B cell (primary cell): ENCODE measurements around the gene ARAP1. TPM values are rescaled to one million over a fixed set of nuclear protein-coding genes. Genes with fewer than 3 reads are reported as not detected.

Source experiments
- ATAC-seq: fragments of 200-7000 bp; cut with Tn5 transposase; one replicate; pipeline ENCODE4 v1.10.0; 2021; ENCODE audit warnings: low read depth, mild to moderate bottlenecking, moderate number of reproducible peaks, moderate library complexity
- CTCF ChIA-PET: fragments of 350-600 bp; sonication (Branson Sonifier 250); formaldehyde crosslinking; loops from one replicate; lab custom pipeline; 2021; ENCODE audit warnings: antibody characterized with exemption, inconsistent platforms; lab: Charles Lee
- POLR2A ChIA-PET: fragments of 350-600 bp; sonication (Branson Sonifier 250); formaldehyde crosslinking; loops from one replicate; lab custom pipeline; 2021; ENCODE audit warnings: antibody characterized with exemption; lab: Charles Lee
- DNase-seq: peaks from one replicate; pipeline ENCODE4 v3.0.0; 2013
- H2AFZ ChIP-seq: 2 replicates; pipeline ENCODE4 v1.6.1; 2012; ENCODE audit warnings: mild to moderate bottlenecking, low read depth, low read length; ENCODE audit not compliant: insufficient read depth, poor library complexity, severe bottlenecking
- H3K27ac ChIP-seq, 2 donors: 1 replicate in 1 of 2; 2 replicates in 1 of 2; pipeline ENCODE4 v1.5.1; 2012 to 2013; ENCODE audit warnings: low read length in 2 of 2, mild to moderate bottlenecking in 2 of 2, moderate library complexity in 1 of 2
- H3K27me3 ChIP-seq, 4 experiments: fragments of 200-600 bp in 1 of 4; sonication (generic) in 1 of 4; replicated peaks in 1 of 4; 1 replicate in 2 of 4; 2 replicates in 2 of 4; pipeline versions ENCODE4 v1.6.1 to v1.7.0; 2013 to 2016; ENCODE audit warnings: low read length in 3 of 4, mild to moderate bottlenecking in 2 of 4, mixed read lengths in 1 of 4, moderate library complexity in 1 of 4; ENCODE audit not compliant: insufficient read depth in 4 of 4, control insufficient read depth in 3 of 4; ENCODE audit errors: control extremely low read depth in 1 of 4
- H3K36me3 ChIP-seq, 2 experiments: replicated peaks in 1 of 2; 1 replicate in 1 of 2; 2 replicates in 1 of 2; pipeline versions ENCODE4 v1.6.1 to v1.7.1; 2013; ENCODE audit warnings: low read length in 1 of 2; ENCODE audit not compliant: insufficient read depth in 2 of 2, control insufficient read depth in 1 of 2; ENCODE audit errors: control extremely low read depth in 1 of 2, extremely low read depth in 1 of 2
- H3K4me1 ChIP-seq, 2 donors: fragments of 200-600 bp in 1 of 2; sonication (generic) in 1 of 2; 1 replicate in 1 of 2; 2 replicates in 1 of 2; pipeline versions ENCODE4 v1.5.1 to v1.6.1; 2013 to 2017; ENCODE audit warnings: low read length in 2 of 2; ENCODE audit not compliant: control insufficient read depth in 2 of 2, insufficient read depth in 2 of 2
- H3K4me2 ChIP-seq: replicated peaks from 2 replicates; pipeline ENCODE3; 2012; ENCODE audit warnings: mild to moderate bottlenecking, low read depth, low read length; ENCODE audit not compliant: poor library complexity, severe bottlenecking
- H3K4me3 ChIP-seq, 5 experiments: fragments of 200-600 bp in 1 of 5; sonication (generic) in 1 of 5; 1 replicate in 3 of 5; 2 replicates in 2 of 5; pipeline versions ENCODE4 v1.5.1 to v1.7.0; 2011 to 2016; ENCODE audit warnings: low read length in 4 of 5, mild to moderate bottlenecking in 4 of 5, low read depth in 2 of 5, control low read depth in 1 of 5, moderate library complexity in 1 of 5; ENCODE audit not compliant: insufficient read depth in 1 of 5; ENCODE audit errors: control extremely low read depth in 1 of 5, extremely low read depth in 1 of 5
- H3K79me2 ChIP-seq: fragments of 200-600 bp; sonication (generic); one replicate; pipeline ENCODE4 v1.6.0; 2016; ENCODE audit warnings: low read length; ENCODE audit not compliant: control insufficient read depth, insufficient read depth
- H3K9ac ChIP-seq: fragments of 200-600 bp; sonication (generic); 2 replicates; pipeline ENCODE4 v1.6.1; 2017; ENCODE audit warnings: mild to moderate bottlenecking, low read length, moderate library complexity
- H3K9me3 ChIP-seq, 3 donors: one replicate each; pipeline versions ENCODE4 v1.6.1 to v1.7.1; 2013; ENCODE audit warnings: low read length in 2 of 3; ENCODE audit not compliant: control insufficient read depth in 2 of 3, insufficient read depth in 1 of 3; ENCODE audit errors: control extremely low read depth in 1 of 3
- H4K20me1 ChIP-seq: 2 replicates; pipeline ENCODE4 v1.6.0; 2012; ENCODE audit warnings: mild to moderate bottlenecking, low read length; ENCODE audit not compliant: insufficient read depth, control insufficient read depth, poor library complexity, severe bottlenecking
- H3K27ac Mint-ChIP-seq: one replicate; pipeline ENCODE4 v1.8.0; 2021; ENCODE audit warnings: mixed read lengths
- H3K27me3 Mint-ChIP-seq: one replicate; pipeline ENCODE4 v1.8.0; 2021; ENCODE audit warnings: mixed read lengths
- H3K4me1 Mint-ChIP-seq: one replicate; pipeline ENCODE4 v1.8.0; 2021; ENCODE audit warnings: mixed read lengths
- H3K4me3 Mint-ChIP-seq: one replicate; pipeline ENCODE4 v1.8.0; 2021; ENCODE audit warnings: mixed read lengths
- H3K9me3 Mint-ChIP-seq: one replicate; pipeline ENCODE4 v1.8.0; 2022; ENCODE audit warnings: mixed read lengths; ENCODE audit not compliant: insufficient read depth
- CTCF ChIP-seq: fragments of 200-600 bp; IDR thresholded peaks from one replicate; pipeline ENCODE4 v1.8.0; 2022; ENCODE audit warnings: antibody characterized with exemption, mild to moderate bottlenecking
- EZH2 ChIP-seq: IDR thresholded peaks from 2 replicates; pipeline ENCODE4 v1.6.1; 2012; ENCODE audit warnings: borderline replicate concordance, low read depth, mild to moderate bottlenecking, moderate library complexity, low read length; ENCODE audit not compliant: insufficient read depth, poor library complexity, severe bottlenecking
- WGBS: methylation state at CpG from one replicate; pipeline ENCODE4 v1.1.5; 2013; ENCODE audit warnings: missing lambda C conversion rate; ENCODE audit not compliant: insufficient coverage; 5-methylcytosine and 5-hydroxymethylcytosine counted together
- intact Hi-C: fragments of 100-400 bp; cut with micrococcal nuclease; formaldehyde crosslinking; loops from one replicate; pipeline ENCODE4 v1.10.0; 2022
- polyA plus RNA-seq: library from polyadenylated mRNA; depleted of rRNA; stranded (reverse); fragments of >200 nt; gene quantifications from 2 replicates; pipeline ENCODE4 v1.2.3, GENCODE V29; 2012
- total RNA-seq, 2 donors: library from RNA; stranded (reverse); fragments of 120-200 nt in 1 of 2; gene quantifications; 1 replicate in 1 of 2; 2 replicates in 1 of 2; pipeline versions ENCODE4 v1.2.3 to v1.2.4, GENCODE V29; 2013 to 2022

ARAP1 gene
- total and polyA plus RNA-seq, 2 donors (not counting 1 experiment from before 2014, with no cell fraction given), result 143 to 242 TPM

GRCh38 chr11:72745925-72746550 lies 6.2 kb downstream of the ARAP1 start:
- peak overlapping the region; percentile 60 to 99 for H3K27ac ChIP-seq
- no peak overlapping the region for H2AFZ ChIP-seq
- TF ChIP-seq EZH2 (no peak), CTCF (no peak)
- Mint-ChIP-seq H3K27me3 (no peaks in the 10 kb centered on the region), H3K4me3 (no peak overlapping the region), H3K27ac (peak overlapping the region; percentile 83), H3K4me1 (peaks cover 85% of the 10 kb centered on the region), H3K9me3 (no peaks in the 10 kb centered on the region)
- H3K4me2 ChIP-seq, result peak overlapping the region; percentile 13
- no peak overlapping the region for H3K4me3 ChIP-seq
- ChIA-PET CTCF (interaction anchor here (0.9 to 15.9 kb wide), 4 partner anchors 8 to 47 kb away, joined by 3 to 142 read pairs (median 8); partner anchors contain the start of gene STARD10), POLR2A (interaction anchor here (0.7 to 0.9 kb wide), 2 partner anchors 9 to 35 kb away, joined by 3 to 7 read pairs; no protein-coding TSS in a partner anchor)
- ATAC-seq (no peak), DNase-seq (no peak)
- peaks cover 95% of the 10 kb centered on the region for H3K79me2 ChIP-seq
- H3K9me3 ChIP-seq, result no peaks in the 10 kb centered on the region
- H4K20me1 ChIP-seq, result peaks cover 54% of the 10 kb centered on the region
- intact Hi-C loops, result loop anchor here (2.0 kb wide), 1 partner anchor 407 kb away; no protein-coding TSS in a partner anchor
- no peaks in the 10 kb centered on the region for H3K27me3 ChIP-seq
- H3K36me3 ChIP-seq, result peaks cover 0 to 18% of the 10 kb centered on the region in 2 experiments
- 94% methylated on average over 6 of the region's 11 CpGs for WGBS
- peaks cover 84 to 94% of the 10 kb centered on the region in 2 donors for H3K4me1 ChIP-seq
- H3K9ac ChIP-seq, result no peak overlapping the region

- Histone ChIP-seq H3K36me3 (peaks cover 0 to 18% of the 10 kb centered on the region in 2 experiments), H2AFZ (no peak overlapping the region), H3K27me3 (no peaks in the 10 kb centered on the region), H3K4me1 (peaks cover 84 to 94% of the 10 kb centered on the region in 2 donors), H3K9me3 (no peaks in the 10 kb centered on the region), H3K4me2 (peak overlapping the region; percentile 13), H3K27ac (peak overlapping the region; percentile 60 to 99), H3K9ac (no peak overlapping the region), H3K79me2 (peaks cover 95% of the 10 kb centered on the region), H3K4me3 (no peak overlapping the region), H4K20me1 (peaks cover 48% of the 10 kb centered on the region)
- DNase-seq (no peak), ATAC-seq (no peak)
- H3K4me1 Mint-ChIP-seq, result peaks cover 85% of the 10 kb centered on the region
- peak overlapping the region; percentile 83 for H3K27ac Mint-ChIP-seq
- ChIA-PET CTCF (interaction anchor here (0.9 to 15.9 kb wide), 3 partner anchors 14 to 48 kb away, joined by 4 to 142 read pairs (median 13); partner anchors contain the start of gene STARD10), POLR2A (interaction anchor here (0.7 to 0.9 kb wide), 3 partner anchors 9 to 444 kb away, joined by 3 to 13 read pairs (median 4); no protein-coding TSS in a partner anchor)
- H3K4me3 Mint-ChIP-seq, result no peak overlapping the region
- no peaks in the 10 kb centered on the region for H3K27me3 Mint-ChIP-seq
- no peak for TF ChIP-seq EZH2
- no peak for TF ChIP-seq CTCF
- 92% methylated on average over 4 of the region's 5 CpGs for WGBS
- H3K9me3 Mint-ChIP-seq, result no peaks in the 10 kb centered on the region
- intact Hi-C loops, result loop anchor here (2.0 kb wide), 1 partner anchor 407 kb away; no protein-coding TSS in a partner anchor
These were observed 6.7 kb downstream of the ARAP1 start for GRCh38 chr11:72745511-72745910.
